Measurements from ENCODE around the gene RIPOR3. TPM values are rescaled to one million over a fixed set of nuclear protein-coding genes. Genes with fewer than 3 reads are reported as not detected.

Gene RIPOR3
- 0.33 and 0.73 TPM in 2 replicates for total RNA-seq

GRCh38 chr20:50690650-50691572, at the start of gene RIPOR3:
Gene RIPOR3, minus strand, starts transcription at chr20:50691542. Its CDS starts 414 bp downstream, at chr20:50691128.

GRCh38 chr20:50731055-50731929, 40.0 kb upstream of the RIPOR3 start, which contains the start of gene PARD6B:
Gene PARD6B, plus strand, starts transcription at chr20:50731580. Its CDS starts 207 bp downstream, at chr20:50731787.

Other genes with a start within 250 kb of the RIPOR3 start
- gene PTPN1, start 181.2 kb downstream of the RIPOR3 start, total RNA-seq: 24.2 and 28.1 TPM in 2 replicates
- gene PARD6B, start 40.0 kb upstream of the RIPOR3 start, total RNA-seq: 0.20 and 0.59 TPM in 2 replicates
- gene BCAS4, start 103.5 kb upstream of the RIPOR3 start, total RNA-seq: 13.5 and 19.5 TPM in 2 replicates
- 40.4 and 49.5 TPM in 2 replicates for gene ADNP, start 239.9 kb upstream of the RIPOR3 start, total RNA-seq

Data from smooth muscle cell of the pulmonary artery (primary cell).